ENCODE data around the gene POU1F1.

GRCh38 chr3:87269723-87270122 is 6.7 kb downstream of the POU1F1 start:
- TF ChIP-seq CTCF (IDR thresholded peaks at IDR 0.05) (no peak), POLR2A (IDR thresholded peaks at IDR 0.05) (no peak)
